Activated gamma-delta T cell treated with anti-CD3 and anti-CD28 coated beads, Interleukin-2, amount 50 U/mL, for 16 hours (primary cell): ENCODE data around the gene GPC1.

Source experiments
- DNase-seq: peaks from one replicate; pipeline ENCODE4 v3.0.0-alpha.2; 2020; ENCODE audit warnings: low read depth

Gene GPC1

DNA sequence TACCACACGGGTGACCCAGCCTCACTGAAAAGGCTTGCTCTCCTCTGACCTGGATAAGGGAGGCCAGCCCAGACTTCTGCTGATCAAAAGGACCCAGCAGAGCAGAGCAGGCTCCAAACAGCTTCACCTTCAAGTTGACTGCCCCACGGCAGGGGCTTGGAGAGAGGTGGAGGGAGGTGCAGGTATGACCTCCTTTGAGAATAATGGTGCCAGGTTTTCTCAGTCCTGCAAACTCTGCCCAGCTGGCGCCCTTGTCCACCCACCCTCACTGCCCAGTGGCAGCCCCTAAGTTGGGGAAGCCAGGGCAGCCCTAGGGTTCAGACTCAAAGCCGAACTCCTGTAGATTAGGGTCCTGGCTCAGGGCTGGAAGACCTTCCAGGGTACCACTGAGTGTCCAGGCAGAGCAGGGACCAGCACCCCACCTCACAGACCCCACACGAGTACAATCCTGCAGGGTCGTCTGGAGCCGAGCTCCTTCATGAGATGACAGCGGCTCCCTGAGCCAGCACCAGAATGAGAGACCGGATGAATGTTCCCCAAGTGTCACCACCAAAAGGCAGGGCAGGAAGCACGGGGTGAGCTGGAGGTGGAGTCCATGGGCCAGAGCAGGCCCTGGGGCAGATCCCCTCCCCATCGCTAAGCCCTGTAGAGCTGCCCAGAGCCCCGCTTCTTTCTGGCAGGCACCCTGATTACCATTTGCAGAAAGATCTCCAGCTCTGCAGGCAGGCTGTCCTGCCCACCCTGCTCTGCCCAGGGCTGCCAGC is 3.6 kb upstream of the GPC1 start:
- no peak for DNase-seq

DNA sequence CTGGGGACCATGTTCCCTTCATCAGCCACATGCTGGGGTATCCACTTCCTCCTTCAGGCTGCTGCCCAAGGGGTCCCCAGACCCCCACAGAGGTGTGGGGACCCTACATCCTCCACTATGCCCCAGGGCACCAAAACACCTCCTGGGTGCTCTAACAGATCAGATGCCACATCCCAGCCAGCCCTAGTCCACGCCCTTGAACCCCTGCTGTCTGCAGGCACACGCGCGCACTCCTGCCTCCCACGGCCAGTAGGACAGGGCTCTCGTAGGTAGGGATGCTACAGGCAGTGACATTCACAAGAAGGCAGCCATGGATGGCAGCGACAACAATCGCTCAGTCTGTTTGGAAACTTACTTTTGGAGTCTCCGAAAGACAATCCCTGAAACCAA is 3.0 kb upstream of the GPC1 start:
- no peak for DNase-seq

DNA sequence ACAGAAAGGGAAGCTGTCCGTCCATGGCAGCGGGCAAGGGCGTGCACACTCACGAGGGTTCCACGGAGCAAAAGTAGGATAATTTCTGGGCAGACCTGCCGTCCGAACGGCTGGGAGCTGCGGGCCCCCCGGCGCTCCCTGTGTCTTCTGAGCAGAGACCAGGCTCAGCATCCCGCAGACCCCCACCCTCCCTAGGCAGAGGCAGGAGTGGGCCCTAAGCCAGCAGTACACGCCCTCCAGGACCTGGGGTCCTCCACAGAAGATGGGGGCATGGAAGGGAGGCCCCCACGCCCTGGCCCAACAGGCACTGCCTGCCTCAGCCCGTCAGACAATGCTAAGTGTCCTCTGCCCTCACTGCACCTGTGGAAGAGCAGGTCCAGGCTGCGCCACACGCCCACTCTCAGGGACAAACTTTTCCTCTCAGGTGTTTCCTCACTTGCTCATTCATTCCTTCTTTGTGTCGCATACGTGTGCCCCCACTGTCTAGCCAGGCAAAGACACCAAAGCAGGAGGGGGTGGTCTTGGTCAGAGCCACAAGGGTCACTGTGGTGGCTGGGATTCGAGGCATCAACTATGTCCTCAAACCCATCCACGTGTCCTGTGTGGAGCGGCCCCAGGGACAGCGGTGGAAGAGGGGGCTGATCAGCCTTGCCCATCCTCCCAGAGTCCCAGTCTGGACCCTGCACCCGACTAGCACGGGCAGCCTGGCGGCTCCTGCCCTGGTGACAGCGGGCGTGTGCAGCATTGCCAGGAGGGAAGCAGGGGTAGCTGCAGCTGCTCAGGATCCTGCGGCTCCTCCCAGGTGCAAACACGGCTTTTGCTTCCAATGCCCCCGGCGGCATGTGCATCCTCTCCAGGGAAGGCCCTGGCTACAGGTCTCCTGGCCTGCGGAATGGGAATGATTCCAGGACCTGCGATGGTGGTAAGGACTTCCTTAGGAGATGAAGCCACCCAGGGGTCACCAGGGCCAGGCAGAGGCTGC is 2.4 kb upstream of the GPC1 start:
- no peak for DNase-seq

DNA sequence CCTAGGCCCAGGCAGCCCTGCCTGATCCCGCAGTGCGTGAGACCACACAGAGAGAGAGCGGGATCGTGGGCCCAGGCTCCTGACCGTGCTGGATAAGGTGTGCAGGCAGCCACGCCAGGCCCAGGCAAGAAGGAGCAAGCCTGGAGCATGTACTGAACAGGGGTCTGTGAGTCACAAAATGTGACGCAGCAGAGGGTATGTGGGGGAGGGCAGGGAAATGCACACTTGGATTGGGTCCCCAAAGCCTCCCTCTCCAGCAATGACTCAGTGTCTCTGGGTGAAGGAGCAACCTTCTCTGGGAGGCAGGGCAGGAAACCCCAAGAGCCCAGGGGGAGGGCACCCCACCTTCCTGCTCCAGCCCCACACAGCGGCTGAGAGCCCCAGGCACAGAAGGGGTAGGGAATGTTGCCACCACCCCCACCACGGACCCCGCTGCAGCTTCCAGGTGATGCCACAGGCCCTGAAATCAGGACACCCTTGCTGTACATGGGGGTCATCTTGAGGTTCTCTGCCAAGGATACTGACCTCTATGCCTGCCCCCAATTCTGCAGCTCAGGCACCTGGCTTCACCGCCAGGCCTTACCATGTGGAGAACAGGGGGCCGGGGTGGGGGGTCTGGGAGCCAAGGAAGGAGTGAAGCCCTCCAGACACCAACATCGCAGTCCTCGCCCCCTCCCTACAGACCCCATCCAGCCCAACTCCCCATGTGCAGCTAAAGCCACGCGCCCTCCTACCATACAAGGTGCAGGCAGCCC is 1.3 kb upstream of the GPC1 start:
- DNase-seq: no peak

DNA sequence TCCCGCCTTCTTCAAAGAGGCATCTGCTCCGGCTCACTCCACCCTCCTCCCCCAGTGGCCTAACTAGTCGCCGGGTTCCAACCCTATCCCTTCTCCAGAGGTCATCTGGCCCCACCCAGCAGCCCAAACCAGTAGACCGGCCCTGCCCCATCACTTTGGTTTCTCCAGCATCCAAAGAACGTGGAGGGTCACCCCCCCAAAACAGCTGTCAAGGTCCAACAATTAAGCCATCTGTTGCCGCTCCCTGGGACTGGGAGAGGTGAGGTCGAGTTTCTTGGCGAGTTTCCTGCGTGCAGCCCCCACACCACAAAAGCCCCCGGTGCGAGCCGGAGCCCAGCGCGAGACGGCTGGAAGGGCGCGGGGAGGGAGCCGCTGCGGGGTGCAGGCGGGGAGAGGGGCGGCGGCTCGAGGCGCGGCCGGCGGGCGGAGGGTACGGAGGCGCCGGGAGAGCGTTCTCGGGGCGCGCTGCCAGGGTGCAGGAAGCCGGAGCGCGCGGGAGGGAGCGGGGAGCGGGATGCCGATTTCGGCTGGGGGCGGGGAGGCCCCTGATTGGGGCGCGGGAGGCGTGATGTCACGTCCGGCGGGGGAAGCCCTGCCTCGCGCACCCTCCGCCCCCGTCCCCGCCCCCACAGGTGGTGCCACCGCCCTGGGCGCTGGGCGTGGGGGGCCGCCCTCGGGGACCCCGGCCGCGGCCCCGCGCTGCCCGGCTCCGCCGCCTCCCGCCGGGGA is 571 bp upstream of the GPC1 start:
- peak; percentile 71 for DNase-seq

DNA sequence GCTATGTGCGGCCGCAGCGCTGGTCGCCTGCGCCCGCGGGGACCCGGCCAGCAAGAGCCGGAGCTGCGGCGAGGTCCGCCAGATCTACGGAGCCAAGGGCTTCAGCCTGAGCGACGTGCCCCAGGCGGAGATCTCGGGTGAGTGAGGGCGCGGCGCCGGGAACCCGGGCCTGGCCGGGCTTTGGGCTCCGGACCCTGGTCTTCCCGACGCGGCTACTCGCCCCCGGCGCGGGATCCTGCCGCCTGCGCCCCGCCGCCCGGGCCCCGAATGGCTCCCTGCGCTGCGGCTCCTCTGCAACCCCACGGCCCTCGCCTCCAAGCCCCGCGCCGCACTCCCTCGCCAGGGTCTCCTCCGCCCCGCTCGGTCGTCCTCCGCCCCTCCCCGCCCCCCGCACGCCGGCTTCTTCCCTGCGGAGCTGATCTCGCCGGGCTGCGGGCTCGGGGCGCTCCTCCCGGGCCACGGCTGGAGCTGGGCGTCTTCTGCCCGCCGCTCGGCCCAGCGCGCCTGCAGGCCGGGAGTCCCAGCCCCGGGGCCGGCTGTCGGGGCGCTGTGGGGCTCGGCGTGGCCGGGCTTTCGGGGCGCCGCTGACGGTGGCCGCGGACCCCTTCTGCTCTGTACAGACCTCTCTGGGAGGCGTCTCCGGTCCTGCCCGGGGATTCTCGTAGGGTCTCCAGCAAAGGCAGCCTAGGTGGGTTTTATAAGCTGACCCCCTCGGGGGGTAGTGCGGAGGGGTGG is 652 bp downstream of the GPC1 start:
- DNase-seq: no peak

DNA sequence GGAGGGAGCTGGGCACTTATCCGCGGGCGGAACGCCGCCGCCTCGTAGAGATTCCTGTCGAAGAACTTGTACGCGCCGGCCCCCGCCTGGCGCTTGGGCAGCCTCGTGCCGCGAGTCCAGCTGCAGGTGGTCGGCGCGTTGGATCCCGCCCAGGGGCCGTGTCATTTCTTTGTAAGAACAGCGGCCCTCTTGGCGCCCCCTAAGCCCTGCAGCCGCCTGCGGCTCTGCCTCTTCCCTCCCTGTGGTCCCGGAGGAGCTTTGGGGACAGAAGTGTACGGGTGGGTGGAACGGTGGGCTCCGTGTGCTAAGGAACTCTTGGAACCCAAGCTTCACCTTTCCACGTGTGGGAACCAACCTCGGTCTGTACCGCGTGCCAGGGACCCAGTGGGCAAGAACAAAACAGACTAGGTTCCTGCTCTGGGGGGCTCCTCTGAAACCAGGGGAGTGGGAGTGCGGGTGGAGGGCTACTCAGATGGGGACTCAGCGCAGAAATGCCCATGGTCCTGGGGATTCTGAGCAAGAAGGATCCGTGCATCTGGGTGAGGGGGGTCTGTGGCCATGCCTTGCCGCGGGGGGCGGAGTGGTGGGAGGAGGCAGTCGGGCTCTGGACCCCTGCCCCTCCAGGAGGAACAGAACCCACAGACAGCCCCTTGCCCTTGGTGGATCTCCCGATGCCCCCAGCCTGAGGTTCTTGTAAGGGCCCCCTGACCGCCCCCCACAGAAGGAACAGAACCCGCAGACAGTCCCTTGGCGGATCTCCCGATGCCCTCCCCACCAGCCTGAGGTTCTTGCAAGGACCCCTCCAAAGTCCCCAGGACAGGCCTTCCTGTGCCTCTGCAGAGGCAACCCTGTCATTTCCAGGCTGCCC is 1.5 kb downstream of the GPC1 start:
- no peak for DNase-seq

DNA sequence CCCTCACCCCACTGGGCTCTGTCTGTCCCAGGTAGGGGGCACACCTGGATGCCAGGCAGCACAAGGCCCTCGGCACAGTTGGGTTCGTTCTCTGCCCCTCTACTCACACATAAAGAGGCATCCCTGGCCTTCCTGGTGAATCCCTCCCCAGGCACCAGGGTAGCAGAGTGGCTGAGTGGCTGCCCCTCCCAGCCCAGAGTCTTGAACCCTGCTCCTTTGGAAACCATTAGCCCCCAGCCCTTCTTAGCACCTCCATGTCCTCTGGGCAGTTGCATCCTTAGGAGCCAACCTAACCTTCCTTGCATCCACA is 2.0 kb downstream of the GPC1 start:
- DNase-seq: no peak

DNA sequence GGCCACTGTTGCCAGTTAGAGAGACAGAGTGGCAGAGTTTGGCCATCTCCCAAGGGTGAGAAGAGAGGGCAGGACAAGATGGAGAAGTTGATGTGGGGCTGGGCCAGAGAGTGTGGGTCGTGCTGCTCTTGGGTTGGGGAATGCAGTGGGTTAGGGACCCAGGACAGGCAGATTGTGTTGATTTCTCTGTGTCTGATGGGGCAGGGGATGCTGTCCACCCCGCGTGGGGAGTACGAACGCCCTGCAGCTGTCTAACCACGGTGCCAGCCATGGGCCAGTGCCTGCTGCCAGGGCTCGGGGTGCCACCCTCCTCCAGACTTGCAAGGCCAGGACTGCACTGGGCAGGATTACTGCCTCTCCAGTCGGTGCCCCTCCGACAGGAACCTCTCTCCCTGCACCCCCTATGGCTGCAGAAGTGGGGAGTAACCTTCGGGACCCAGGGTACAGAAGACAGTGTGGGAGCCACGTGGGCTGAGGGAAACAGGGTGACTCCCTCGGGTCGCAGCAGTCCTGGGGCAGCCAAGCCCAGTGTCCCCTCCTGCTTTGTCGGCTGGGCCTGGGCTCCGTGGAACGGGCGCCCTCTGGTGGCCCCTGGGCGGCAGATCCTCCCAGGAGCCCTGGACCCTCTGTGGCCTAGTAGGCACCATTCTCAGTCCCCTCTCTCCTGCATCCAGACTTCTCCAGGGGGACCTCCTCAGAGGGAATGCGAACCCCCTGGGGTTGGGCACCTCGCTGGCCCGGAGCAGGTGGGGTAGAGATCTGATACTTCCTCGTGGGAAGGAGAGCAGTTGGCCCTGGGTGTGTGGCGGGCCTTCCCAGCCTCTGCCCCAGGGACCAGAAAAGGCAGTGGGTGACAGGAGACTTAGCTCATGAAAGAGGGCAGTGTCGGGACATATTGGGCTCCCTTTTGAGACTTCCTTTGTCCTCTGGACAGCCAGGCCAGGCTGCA is 2.7 kb downstream of the GPC1 start:
- peak; percentile 43 for DNase-seq

DNA sequence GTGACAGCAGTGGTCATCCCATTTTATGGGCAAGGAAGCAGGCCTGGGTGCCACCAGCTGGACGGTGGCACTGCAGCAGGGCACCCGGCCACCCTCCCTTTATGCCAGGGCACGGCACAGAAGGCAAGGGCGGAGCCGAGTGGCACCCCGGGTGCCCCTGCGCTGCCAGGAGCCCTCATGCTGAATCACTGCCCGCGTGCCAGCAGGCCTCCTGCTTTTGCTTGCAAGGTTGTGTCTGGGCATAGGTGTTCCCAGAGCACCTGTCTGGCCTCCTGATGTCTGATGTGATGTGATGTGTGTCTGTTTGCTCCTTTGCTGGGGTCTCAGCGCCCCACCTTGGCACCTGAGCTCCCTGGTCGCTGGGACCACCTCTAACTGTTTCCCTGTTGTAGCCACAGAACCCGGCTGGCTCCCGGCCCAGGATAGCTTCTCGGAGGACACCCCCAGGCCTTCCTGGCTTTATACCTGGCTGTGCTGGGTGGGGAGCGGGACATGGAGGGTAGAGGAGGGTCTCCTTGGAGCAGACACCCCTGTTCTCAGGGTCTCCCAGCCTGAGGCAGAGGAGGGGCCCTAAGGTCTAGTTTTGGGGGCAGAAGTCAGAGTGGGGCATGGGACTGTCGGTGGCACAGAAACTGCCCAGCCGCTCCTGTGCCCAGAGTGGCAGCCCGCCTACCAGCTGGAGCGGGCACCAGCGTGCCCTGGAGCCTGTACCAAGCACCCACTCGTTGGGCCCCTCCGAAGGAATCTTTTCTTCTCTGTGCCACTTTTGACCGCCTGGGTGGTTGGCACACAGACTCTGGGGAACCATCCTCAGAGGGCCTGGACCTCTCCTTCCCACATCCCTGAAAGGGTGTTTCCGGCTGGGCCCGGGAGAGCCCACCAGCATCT is 3.6 kb downstream of the GPC1 start:
- DNase-seq: no peak

DNA sequence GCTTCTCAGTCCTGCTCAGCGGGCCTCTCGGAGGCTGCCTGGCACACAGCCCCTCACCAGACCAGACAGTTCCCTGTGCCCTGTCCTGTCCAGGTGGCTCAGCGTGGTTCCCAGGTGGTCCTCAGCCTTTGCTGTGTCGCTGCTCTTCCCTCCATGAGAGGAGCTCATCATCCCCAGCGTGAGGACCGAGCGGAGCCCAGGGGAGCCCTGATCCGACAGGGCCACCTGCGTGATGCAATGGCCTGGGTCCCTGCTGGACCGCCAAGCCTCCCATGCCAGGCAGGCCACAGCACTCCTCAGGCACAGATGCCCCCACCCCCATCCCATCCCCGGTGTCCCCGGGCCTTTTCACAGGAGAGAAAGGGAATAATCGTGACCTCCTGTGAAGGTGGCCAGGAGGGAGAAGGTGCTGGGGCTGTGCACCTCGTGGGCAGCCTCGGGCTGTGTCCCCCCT is 4.3 kb downstream of the GPC1 start:
- DNase-seq: no peak

DNA sequence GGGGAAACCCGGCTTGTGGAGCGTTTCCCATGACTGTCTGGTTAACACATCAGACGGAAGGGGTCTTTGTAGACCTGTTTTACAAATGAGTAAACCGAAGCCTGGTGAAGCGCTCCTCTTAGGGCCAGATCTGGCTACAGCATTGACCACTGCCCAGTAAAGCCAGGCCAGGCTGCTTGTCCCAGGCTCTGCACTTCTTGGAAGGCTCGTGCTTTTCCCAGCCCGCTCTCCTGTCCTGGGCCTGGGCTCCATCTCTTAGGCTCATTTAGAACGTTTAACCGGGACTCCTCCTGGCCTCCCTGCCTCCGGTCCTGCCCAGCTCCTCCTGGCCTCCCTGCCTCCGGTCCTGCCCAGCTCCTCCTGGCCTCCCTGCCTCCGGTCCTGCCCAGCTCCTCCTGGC is 4.8 kb downstream of the GPC1 start:
- DNase-seq: no peak

DNA sequence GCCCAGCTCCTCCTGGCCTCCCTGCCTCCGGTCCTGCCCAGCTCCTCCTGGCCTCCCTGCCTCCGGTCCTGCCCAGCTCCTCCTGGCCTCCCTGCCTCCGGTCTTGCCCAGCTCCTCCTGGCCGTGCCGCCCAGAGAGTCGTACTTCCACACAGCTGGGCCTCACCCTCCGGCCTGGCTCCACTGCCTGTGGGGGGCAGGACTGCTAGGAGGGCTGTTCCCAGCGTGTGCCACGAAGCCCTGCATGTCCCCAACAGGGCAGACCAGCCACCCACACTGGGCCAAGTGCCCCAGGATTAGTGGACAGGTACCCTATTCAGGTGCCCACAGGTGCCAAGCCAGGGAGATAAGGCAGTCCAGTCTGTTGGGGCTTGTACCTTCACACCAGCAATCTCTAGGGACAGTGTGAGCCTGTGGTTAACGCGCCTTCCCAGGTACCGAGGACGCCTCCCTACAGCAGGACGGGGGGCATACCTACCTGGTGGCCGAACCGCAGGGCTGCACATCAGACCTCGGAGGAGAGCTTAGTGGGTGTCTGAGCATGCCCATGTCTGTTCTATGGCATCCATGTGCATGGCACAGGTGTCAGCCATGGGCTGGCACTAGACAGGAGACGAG is 5.3 kb downstream of the GPC1 start:
- DNase-seq: no peak

DNA sequence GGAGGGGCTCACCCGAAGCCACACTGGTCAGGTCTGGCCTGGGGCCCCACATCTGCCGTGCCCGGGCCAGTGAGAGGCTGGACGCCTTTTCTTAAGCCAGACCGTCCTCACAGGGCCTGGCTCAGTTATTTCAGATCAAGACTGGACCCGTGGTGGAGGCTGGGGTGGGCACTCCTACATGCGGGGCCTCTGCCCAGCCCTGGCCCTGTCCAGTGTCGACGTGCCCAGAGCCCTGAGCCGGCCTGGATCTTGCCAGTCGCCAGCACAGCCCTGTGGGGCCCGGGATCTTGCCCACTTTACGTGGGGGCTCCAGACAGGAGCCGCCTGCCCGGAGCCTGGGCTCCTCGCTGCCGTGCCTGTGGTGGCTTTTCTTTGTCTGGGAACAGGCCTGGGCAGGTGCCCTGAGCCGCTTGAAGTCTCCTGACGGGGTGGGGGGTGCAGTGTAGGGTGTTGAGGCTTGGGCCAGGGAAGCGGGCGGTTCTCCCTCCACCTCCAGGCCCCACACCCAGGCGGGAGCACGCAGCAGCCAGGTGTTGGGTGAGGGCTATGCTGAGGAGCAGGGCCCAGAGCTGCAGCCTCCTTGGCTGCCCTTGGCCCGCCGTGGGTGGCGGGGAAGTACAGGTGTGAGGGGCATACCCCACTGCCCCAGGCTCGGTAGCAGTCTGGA is 6.0 kb downstream of the GPC1 start:
- DNase-seq: no peak

DNA sequence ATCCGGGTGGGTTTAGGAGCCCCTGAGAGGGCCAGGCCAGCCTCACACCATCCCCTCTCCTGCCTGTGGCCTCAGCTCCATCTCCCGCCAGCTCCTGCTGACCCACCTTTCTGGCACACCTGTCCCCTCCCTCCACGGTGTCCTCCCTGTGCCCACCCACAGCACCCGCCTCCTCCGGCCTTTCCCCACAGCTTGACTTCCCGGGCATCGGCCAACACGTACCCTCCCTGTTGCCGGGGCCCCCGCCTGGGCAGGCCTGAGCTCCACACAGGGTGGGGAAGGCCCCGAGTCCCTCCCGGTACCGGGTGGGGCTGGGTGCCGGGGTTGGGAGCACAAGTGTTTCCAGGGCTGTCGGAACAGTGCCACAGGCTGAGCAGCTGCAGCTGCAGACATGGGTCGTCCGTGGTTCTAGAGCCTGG is 6.5 kb downstream of the GPC1 start:
- DNase-seq: no peak

DNA sequence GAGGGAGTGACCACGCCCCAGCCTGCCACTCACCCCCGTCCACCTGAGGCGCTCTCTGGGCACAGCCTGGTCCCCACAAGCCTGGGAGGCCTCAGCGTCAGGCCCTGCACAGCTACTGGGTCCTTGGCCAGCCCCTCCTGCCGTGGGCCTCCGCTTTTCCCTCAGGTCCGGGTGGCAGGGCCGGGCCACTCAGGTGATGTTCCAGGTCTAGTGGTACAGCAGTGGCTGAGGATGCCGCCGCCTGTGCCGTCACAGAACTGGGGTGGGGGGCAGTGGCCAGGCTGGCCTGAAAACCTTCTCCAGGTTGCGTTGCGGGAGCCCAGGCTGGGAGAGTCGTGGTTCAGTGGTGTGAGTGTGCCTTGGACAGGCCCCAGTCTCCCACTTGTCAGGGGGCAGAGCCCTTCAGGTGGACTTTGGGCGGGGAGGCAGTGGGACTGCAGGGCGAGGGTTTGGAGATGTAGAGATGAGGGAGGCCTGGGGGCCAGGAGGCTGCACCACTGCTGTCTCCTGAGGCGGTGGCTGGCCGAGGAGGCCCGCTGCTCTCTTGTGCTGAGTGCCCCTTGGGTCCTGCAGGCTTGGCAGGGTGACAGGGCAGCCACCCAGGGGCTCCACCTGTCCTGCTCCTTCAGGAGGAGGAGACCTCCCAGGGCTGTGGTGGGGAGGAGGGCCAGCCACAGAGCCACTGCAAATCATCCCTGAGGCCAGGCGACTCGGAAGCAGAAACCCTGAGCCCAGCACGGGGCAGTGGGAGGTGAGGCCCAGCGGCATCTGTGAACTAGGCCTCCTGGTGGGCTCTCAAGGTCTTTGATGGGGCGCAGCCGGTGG is 7.6 kb downstream of the GPC1 start:
- DNase-seq: no peak
